Muscle layer of colon (tissue), 2 donors: ENCODE data around the gene PBX3.

Experiments used
- H3K27ac ChIP-seq: one replicate; pipeline ENCODE4 v1.7.0; 2013; ENCODE audit warnings: low read depth, mild to moderate bottlenecking, low read length, moderate library complexity
- H3K27me3 ChIP-seq, 2 donors: one replicate each; pipeline ENCODE4 v1.7.0; 2013; ENCODE audit warnings: low read length in 2 of 2, mild to moderate bottlenecking in 2 of 2; ENCODE audit not compliant: insufficient read depth in 2 of 2, control insufficient read depth in 1 of 2
- H3K36me3 ChIP-seq: one replicate; pipeline ENCODE4 v1.7.0; 2013; ENCODE audit warnings: mild to moderate bottlenecking, low read length; ENCODE audit not compliant: insufficient read depth
- H3K4me1 ChIP-seq: one replicate; pipeline ENCODE4 v1.7.0; 2013; ENCODE audit warnings: mild to moderate bottlenecking, low read length; ENCODE audit not compliant: insufficient read depth
- H3K4me3 ChIP-seq, 2 donors: one replicate each; pipeline ENCODE4 v1.7.0; 2013; ENCODE audit warnings: low read length in 2 of 2, low read depth in 1 of 2, mild to moderate bottlenecking in 1 of 2, moderate library complexity in 1 of 2
- H3K9ac ChIP-seq: one replicate; pipeline ENCODE4 v1.7.0; 2013; ENCODE audit warnings: low read length
- H3K9me3 ChIP-seq: one replicate; pipeline ENCODE4 v1.7.0; 2013; ENCODE audit warnings: mild to moderate bottlenecking, low read length
- donor health status: abdominal sarcoma.
- donor health status: Adenocarcinoma of cecum.

PBX3 gene

DNA sequence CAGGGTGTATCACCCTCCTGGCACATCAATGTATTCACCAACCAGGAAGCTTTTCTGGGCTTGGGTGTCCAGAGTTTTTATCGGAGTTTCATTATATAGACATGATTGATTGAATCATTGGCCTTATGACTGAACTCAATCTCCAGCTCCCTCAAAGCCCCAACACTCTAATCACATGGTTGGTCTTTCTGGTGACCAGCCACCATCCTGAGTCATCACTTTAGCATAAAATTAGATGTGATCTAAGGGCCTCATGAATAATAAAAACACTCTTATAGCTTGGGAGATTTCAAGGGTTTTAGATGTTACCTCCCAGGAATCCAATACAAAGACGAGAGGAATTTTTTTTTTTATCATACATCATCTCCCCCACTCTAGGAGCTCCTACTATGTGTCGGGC, 7.7 kb upstream of the PBX3 start:
- H3K9ac ChIP-seq = no peak overlapping the region
- no peaks in the 10 kb centered on the region for H3K36me3 ChIP-seq
- H3K9me3 ChIP-seq = no peaks in the 10 kb centered on the region
- H3K27ac ChIP-seq = no peak overlapping the region
- H3K4me1 ChIP-seq = no peaks in the 10 kb centered on the region
- H3K4me3 ChIP-seq = no peak overlapping the region
- no peaks in the 10 kb centered on the region for H3K27me3 ChIP-seq

GRCh38 chr9:125742657-125743056, 4.5 kb upstream of the PBX3 start:
- no peaks in the 10 kb centered on the region for H3K9me3 ChIP-seq
- no peak overlapping the region for H3K27ac ChIP-seq
- no peaks in the 10 kb centered on the region for H3K27me3 ChIP-seq
- H3K9ac ChIP-seq = no peak overlapping the region
- no peak overlapping the region for H3K4me3 ChIP-seq
- H3K36me3 ChIP-seq = no peaks in the 10 kb centered on the region
- peaks cover 12% of the 10 kb centered on the region for H3K4me1 ChIP-seq

DNA sequence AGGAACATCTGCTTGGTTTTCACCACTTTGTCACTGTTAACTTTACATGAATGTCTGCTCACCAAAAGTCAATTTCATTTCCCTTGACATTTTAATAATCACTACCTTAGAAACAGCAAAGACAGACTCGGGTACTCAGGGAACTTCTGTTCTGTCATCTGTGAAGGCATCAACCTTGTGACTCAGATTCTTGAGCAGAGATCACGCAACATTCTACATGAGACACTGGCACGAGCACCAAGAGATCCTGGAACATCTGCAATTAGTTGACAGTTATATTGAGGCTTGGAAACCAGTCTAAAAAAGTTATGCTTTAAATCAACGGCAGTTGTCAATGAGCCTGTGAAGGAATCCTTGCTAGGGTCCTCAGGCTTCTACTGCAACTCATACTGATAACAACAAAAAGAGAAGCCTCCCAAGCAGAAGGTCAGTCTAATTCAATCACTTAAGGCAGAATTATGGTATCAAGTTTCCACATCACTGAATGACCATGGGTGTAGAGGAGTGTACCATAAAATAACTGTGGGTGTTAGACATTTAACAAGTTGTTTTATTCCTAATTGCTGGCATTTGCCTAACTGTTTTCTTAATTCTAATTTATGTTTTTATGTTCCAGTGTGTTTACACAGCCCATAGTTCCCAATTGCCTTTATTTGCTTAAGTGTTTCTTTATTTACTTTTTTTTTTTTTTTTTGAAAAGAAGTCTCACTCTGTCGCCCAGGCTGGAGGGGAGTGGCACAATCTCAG, 3.3 kb upstream of the PBX3 start:
- Histone ChIP-seq H3K27me3 (no peaks in the 10 kb centered on the region), H3K4me1 (peaks cover 12% of the 10 kb centered on the region), H3K9ac (no peak overlapping the region), H3K4me3 (no peak overlapping the region), H3K27ac (no peak overlapping the region), H3K36me3 (no peaks in the 10 kb centered on the region), H3K9me3 (no peaks in the 10 kb centered on the region)

- Histone ChIP-seq H3K4me3 (no peak overlapping the region), H3K27ac (no peak overlapping the region), H3K36me3 (no peaks in the 10 kb centered on the region), H3K9ac (no peak overlapping the region), H3K9me3 (no peaks in the 10 kb centered on the region), H3K27me3 (no peaks in the 10 kb centered on the region), H3K4me1 (peaks cover 12% of the 10 kb centered on the region)
Measured at GRCh38 chr9:125744616-125745015, 2.6 kb upstream of the PBX3 start.

- H3K27me3 ChIP-seq = no peaks in the 10 kb centered on the region
- H3K4me1 ChIP-seq = peaks cover 12% of the 10 kb centered on the region
- no peaks in the 10 kb centered on the region for H3K36me3 ChIP-seq
- H3K9ac ChIP-seq = no peak overlapping the region
- peak overlapping the region in 1 of 2 donors; percentile 64 for H3K4me3 ChIP-seq
- H3K27ac ChIP-seq = no peak overlapping the region
- H3K9me3 ChIP-seq = no peaks in the 10 kb centered on the region
Measured at GRCh38 chr9:125745018-125745417, 2.2 kb upstream of the PBX3 start.

- Histone ChIP-seq H3K27me3 (no peaks in the 10 kb centered on the region), H3K9me3 (no peaks in the 10 kb centered on the region), H3K4me1 (peaks cover 12% of the 10 kb centered on the region), H3K36me3 (no peaks in the 10 kb centered on the region), H3K4me3 (peak overlapping the region; percentile 13 to 64), H3K9ac (no peak overlapping the region), H3K27ac (peak overlapping the region; percentile 70)
Measured at GRCh38 chr9:125745682-125746016, 1.5 kb upstream of the PBX3 start.

DNA sequence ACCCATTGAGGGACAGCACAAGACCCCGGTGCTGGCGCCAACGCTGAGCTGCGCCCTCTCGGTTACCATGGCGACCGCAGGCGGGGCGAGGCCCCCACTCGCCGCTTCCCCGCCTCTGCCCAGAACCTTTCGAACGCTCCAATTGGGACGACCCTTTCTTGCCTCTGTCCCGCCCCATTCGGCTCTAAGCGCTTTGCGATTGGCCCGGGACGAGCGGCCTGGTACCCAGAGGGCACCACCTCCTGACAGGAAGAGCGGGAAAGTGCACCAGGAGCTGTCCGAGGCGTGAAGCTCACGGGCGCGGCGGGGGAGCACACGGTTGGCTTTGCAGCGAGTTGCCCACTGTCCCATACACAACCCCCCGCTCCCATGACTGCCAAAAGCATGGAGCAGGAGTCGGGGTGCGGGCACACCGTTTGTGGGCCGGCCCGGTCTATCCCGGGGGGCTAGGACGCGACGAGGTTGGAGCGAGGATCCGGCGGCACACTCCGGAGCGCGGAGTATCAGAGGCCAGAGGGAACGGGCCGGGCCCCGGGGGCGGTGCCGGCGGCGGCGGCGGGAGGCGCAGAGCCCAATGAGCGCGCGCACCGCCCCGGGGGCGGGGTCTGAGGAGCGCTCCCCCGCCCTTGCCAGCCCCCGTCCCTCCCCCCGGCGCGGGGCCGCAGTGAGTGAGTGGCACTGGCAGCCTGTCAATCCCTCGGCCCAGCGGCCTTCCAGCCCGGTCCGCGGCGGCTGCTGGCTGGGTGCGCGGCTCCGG, 978 bp upstream of the PBX3 start:
- Histone ChIP-seq H3K36me3 (no peaks in the 10 kb centered on the region), H3K9ac (no peak overlapping the region)

GRCh38 chr9:125746774-125747052, 460 bp upstream of the PBX3 start:
- H3K9me3 ChIP-seq = no peaks in the 10 kb centered on the region
- H3K27me3 ChIP-seq = no peaks in the 10 kb centered on the region
- no peaks in the 10 kb centered on the region for H3K36me3 ChIP-seq
- peaks cover 18% of the 10 kb centered on the region for H3K4me1 ChIP-seq
- no peak overlapping the region for H3K9ac ChIP-seq
- H3K4me3 ChIP-seq = peak overlapping the region in 1 of 2 donors; percentile 13
- no peak overlapping the region for H3K27ac ChIP-seq

More for the DNA sequence above, 978 bp upstream of the PBX3 start:
- Histone ChIP-seq H3K27ac (peak overlapping the region; percentile 70), H3K9me3 (no peaks in the 10 kb centered on the region), H3K4me3 (peak overlapping the region; percentile 13 to 64), H3K4me1 (peaks cover 12% of the 10 kb centered on the region), H3K27me3 (no peaks in the 10 kb centered on the region)

DNA sequence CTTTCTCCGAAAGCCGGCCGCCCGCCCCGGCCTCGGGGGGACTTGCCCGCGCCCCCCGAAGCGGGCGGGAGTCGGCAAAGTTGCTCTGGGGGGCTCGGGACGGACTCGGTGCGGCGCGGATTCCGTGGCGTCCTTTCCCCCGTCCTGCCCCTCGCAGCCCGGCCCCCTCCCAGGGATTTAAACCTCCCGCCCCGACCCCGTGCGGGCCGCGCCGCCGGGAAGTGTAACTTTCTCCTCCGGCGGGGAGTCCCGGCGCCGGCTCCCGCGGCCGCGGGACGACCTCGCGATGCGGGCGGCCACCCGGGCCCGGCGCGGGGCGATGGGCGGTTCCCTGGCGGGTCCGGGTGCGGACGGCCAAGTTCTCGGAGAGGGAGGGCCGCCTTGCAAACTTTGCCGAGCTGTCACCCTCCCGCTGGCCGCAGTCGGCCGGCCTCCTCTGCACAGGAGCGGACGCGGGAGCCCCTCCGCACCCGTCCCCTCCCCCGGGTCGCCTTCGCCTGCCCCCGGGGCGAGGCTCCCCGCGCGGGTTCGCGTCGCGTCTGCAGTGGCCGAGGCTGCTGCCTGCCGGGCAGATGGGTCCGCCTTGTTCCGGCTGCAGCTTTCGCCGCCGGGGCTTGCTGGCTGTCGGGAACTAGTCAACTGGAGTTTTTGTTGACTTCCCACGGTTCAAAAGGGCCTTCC, 732 bp downstream of the PBX3 start:
- no peaks in the 10 kb centered on the region for H3K36me3 ChIP-seq
- H3K9me3 ChIP-seq = no peaks in the 10 kb centered on the region
- H3K4me3 ChIP-seq = peak overlapping the region; percentile 91 to 96
- H3K9ac ChIP-seq = peak overlapping the region; percentile 68
- peak overlapping the region; percentile 91 for H3K27ac ChIP-seq
- H3K27me3 ChIP-seq = no peaks in the 10 kb centered on the region
- H3K4me1 ChIP-seq = peaks cover 22% of the 10 kb centered on the region

DNA sequence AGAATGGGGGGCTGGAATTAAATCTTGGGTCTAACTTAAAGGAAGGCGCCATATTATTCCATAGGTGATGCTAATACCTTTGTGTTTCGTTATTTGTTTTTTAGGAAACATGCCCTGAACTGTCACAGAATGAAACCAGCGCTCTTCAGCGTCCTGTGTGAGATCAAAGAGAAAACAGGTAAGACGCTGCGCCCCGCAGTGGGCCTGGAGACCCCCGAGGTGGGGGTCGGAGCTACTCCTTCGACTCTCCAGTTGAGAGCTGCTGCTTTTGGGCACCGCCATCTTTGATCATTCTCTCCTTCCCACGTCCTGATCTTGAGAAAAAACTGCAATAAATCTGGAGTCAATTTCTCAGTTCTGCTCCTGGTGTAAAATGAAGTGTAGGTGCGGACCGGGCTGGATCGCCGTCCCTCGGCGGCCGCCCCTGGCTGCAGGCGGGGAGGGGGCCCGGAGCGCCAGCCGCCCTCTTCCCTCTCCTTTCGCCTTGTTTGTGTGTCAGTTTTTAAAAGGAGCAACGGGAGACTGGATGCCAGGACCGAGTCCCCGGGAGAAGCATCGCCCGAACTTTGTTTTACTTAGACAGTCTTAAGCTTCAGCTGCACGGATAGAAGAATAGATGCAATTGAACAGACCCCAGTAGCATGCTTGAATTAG, 1.4 kb downstream of the PBX3 start:
- peaks cover 23% of the 10 kb centered on the region for H3K4me1 ChIP-seq
- no peaks in the 10 kb centered on the region for H3K27me3 ChIP-seq
- no peaks in the 10 kb centered on the region for H3K36me3 ChIP-seq
- H3K9me3 ChIP-seq = no peaks in the 10 kb centered on the region
- peak overlapping the region; percentile 91 to 96 for H3K4me3 ChIP-seq
- H3K27ac ChIP-seq = peak overlapping the region; percentile 91
- peak overlapping the region; percentile 68 for H3K9ac ChIP-seq

GRCh38 chr9:125749287-125749935, 2.2 kb downstream of the PBX3 start:
- Histone ChIP-seq H3K4me3 (peak overlapping the region; percentile 91 to 96), H3K27ac (peak overlapping the region; percentile 91), H3K9me3 (no peaks in the 10 kb centered on the region), H3K4me1 (peaks cover 30% of the 10 kb centered on the region), H3K36me3 (no peaks in the 10 kb centered on the region), H3K27me3 (no peaks in the 10 kb centered on the region), H3K9ac (peak overlapping the region; percentile 68)
